SK-MEL-5 (cell line): ENCODE data around the gene DYNLT5. TPM values are rescaled to one million over a fixed set of nuclear protein-coding genes. Genes with fewer than 3 reads are reported as not detected.
"Not testable (repeated sequence)": the region's sequence is repeated elsewhere in the genome, so short reads cannot be mapped to it uniquely, and the experiment has no call there.

Source experiments
- DNase-seq: peaks from one replicate; pipeline ENCODE4 v3.0.0-alpha.2; 2016; ENCODE audit warnings: low read depth, low spot score
- in situ Hi-C: cut with HindIII; loops from 2 replicates; pipeline ENCODE4 v1.10.0; 2016; ENCODE audit warnings: low sequenced_read_pairs, high pct_unique_total_duplicates, low pct_unique_long_range_greater_than_20kb
- polyA plus RNA-seq, 2 experiments: library from polyadenylated mRNA; depleted of rRNA; stranded (reverse); fragments of >200 nt; gene quantifications; 2 replicates each; pipeline ENCODE4 v1.2.3, GENCODE V29; 2015
- total RNA-seq: library from RNA; depleted of rRNA; stranded (reverse); fragments of >200 nt; shearing (Covaris generic); gene quantifications from 2 replicates; pipeline ENCODE4 v1.2.3, GENCODE V29; 2014; rRNA removed

The DYNLT5 gene, protein sequence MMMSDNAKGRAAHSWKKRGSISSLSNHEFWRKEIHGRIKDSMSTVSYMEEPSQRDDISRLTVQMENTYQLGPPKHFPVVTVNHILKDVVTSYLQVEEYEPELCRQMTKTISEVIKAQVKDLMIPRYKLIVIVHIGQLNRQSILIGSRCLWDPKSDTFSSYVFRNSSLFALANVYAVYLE
- not detected in 2 replicates for total RNA-seq
- polyA plus RNA-seq (2015; cell fraction: cytosol; rRNA removed) = not detected in 2 replicates
- not detected in 2 replicates for polyA plus RNA-seq (2015; cell fraction: nucleus; rRNA removed)

- DNase-seq = no peak
- in situ Hi-C loops = no loop called here
Measured at GRCh38 chr1:66752000-66752592, at the start of gene DYNLT5. TSS of gene DYNLT5 (plus strand) at chr1:66752459. CDS start at chr1:66754659, 2,200 bp downstream.

- in situ Hi-C loops = no loop called here
- DNase-seq = no peak
Measured at GRCh38 chr1:66704177-66704875, 47.9 kb upstream of the DYNLT5 start.

- DNase-seq = peak; percentile 99
- in situ Hi-C loops = no loop called here
Measured at GRCh38 chr1:66705110-66705509, 47.1 kb upstream of the DYNLT5 start.

DNA sequence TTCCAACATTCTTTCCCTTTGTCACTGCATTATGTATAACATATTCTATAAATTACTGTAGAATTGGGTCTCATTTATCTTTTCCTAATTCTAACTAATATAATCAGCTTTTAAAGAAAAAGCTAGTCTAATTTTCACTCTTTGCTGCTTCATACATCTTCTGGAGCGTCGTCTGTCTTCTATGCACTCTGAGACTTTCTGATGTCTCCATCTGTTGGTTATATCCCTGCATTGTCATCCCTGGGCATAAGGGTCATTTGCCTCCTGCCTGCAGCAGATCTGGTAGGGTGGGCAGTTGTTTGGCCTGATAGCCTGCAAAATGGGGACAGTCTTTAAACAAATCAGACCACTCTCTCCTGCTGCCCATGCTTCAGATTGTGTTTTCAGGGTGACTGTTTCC, 40.8 kb upstream of the DYNLT5 start:
- peak; percentile 74 for DNase-seq
- in situ Hi-C loops = no loop called here

DNA sequence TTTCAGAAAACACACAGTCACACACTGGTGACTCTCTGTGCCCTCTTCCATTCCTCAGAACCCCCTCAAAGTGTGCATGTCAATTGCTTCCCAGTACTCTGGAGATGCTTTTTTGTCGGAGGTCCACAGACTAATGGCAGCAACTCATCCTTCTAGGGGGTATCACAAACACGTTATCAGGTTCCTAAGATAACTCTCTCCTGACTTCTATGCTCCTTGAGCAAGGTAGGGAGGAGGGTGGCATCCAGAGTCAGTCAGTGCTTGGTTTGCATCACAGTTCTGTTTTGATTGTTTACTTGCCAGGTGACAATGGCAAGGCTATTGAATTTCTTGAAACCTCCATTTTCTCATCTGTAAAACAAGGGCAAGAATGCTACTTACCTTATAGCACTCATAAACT, 39.4 kb upstream of the DYNLT5 start:
- in situ Hi-C loops = no loop called here
- DNase-seq = no peak

GRCh38 chr1:66723985-66724384, 28.3 kb upstream of the DYNLT5 start:
- in situ Hi-C loops = no loop called here
- peak; percentile 55 for DNase-seq

DNA sequence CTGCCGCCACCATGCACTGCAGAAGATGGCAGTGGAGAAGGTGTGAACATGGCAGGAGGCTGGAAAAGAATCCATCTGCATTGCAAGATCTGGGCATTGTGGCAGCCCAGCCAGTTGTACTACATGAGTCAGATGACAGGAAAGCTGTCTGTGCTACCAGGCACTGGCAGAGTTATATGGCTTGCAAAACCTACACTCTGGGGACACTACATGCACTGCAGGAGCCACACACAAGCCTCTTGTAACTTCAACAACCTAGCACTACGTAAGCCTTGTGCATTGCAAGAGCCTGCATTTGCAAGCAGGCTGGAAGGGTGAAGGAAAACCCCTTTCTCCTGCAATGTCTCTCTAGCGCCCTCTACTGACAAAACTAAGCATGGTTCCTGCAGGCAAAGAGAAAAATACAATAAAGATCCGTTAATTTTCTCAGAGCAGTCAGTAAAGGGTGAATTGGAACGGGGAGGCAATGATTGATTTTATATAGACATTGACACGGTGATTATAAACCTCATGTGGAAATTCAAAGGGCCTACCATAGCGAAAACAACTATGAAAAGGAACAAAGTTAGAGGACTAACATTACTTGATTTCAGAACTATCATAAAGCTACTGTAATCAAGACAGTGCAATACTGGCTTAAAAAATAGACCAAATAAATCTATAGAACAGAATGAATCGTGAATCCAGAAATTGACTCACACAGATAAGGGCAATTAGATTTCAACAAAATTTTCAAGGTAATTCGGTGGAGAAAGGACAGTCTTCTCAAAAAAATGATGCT, 26.2 kb upstream of the DYNLT5 start:
- peak; percentile 80 for DNase-seq
- in situ Hi-C loops = no loop called here

DNA sequence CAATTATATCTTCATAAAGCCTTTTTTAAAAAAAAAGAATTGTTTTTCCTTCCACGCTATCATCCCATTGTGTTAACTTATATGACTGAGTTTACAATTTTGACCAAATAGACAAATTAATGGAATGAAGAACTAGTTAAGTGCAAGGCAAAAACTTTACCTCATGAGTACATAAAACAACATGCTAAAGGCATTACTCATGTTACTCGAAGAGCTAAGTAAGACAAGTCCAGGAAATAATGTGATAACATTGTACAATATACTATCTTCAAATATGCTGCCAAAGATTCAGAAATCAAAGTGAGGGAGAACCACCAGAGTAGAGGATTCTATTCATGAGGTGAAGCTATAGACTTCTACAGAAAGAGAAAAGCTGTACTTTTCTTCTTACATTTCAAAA, 24.2 kb upstream of the DYNLT5 start:
- DNase-seq = no peak
- in situ Hi-C loops = no loop called here

DNA sequence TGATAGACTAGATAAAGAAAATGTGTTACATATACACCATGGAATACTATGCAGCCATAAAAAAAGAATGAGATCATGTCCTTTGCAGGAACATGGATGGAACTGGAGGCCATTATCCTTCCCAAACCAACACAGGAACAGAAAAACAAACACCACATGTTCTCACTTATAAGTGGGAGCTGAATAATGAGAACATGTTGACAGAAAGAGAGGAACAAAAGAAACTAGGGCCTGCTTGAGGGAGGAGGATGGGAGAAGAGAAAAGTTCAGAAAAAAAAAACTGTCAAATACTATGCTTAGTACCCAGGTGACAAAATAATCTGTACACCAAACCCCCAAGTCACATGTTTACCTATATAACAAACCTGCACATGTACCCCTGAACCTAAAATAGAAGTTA, 23.5 kb upstream of the DYNLT5 start:
- DNase-seq, in situ Hi-C loops: not testable (repeated sequence)

- in situ Hi-C loops = no loop called here
Measured at GRCh38 chr1:66729119-66729518, 23.1 kb upstream of the DYNLT5 start.

DNA sequence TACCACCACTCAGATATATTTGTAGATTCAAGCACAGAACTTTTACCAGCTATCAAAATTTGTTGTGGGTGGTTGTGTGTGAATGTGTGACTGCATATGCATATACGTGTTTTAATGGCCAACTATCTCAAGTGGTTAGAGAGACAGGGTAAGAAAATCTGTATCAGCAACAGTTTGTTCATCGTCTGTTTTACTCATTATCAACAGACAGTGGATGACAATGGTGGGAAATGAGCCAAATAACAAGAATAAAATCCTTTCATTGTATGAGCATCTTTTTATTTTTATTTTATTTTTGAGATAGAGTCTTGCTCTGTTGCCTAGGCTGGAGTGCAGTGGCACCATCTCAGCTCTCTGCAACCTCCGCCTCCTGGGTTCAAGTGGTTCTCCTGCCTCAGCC, 22.7 kb upstream of the DYNLT5 start:
- in situ Hi-C loops = no loop called here
- no peak for DNase-seq

More at GRCh38 chr1:66729119-66729518, 23.1 kb upstream of the DYNLT5 start:
- no peak for DNase-seq

DNA sequence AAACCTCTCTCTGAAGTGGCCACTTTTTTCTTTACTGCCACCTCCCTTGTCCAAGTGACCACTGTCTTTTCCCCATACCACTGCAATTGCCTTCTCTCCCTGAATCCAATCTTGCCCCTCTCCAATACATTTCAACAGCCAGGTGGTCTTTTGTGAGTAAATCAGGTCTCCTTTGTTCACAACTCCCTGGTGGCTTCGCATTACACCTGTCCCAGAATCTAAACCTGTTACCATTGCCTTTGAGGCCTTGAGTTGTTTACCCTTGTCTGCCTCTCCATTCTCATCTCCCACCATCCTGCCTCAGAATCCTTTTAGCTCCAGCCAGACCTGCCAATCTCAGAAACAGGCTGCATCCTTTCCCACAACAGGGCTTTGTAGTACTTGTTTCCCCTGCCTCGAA, 21.8 kb upstream of the DYNLT5 start:
- DNase-seq = no peak
- in situ Hi-C loops = no loop called here

DNA sequence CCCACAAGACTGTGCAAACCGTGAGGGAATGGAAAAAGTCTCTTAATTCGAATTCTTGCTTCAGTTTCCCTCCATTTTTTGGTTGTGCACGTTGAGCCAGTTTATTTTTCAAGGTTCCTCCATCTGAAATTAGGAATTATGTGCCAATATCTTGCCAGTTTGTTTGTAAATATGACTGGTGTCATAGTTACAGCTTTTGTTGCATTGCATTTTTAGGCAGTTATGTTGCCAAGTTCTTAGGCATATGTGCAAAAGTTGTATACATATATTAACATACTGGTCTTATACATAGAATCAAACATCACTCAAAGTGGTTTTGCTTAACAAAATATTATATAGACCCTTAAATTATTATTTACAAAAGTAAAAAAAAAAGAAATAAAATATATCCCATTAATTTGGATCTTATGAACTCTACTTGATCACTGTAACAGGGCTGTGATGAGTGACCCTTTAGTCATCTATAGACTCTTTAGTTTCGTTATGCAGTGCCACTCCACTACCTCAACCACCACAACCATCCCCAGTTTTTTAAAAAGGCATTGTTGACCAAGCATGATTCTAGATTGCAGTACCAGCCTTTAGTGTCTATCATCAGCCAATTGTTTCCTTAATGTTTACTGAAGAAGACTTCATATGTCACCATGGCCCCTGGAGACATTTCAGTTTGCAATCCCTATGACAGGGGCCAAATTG, 20.9 kb upstream of the DYNLT5 start:
- in situ Hi-C loops = no loop called here
- no peak for DNase-seq

GRCh38 chr1:66732407-66733166, 19.7 kb upstream of the DYNLT5 start:
- DNase-seq = no peak
- in situ Hi-C loops = no loop called here

DNA sequence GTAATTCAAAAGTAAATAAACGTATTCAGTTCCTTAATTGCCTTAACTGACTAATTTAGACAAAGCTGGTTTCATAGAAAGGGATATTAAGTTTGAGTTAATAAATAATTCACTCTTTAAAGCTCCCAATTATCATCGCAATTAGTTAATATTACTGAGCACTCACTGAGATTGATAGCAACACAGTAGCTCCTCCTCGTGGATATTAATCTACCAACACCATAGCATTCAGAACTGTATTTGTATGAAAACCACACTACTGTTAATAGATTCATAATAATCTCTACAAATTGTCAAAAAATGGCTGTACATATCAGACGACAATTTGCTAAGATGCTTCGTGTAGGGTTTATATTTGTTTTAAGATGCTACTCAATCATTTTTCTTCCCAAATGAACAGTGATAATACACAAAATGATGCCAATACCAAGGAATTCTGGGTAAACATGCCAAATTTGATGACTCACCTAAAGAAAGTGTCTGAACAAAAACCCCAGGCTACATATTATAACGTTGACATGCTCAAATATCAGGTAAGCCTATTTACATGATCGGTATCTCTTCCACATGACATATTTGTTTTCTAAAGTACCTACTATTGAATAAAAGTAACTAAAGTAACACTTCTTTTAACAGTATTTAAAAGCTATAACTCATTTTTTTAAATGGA, 18.8 kb upstream of the DYNLT5 start:
- peak; percentile 38 for DNase-seq
- in situ Hi-C loops = no loop called here

GRCh38 chr1:66734531-66734930, 17.7 kb upstream of the DYNLT5 start:
- DNase-seq, in situ Hi-C loops: not testable (repeated sequence)
